Hepatocyte (in vitro differentiated cells): ENCODE data around the gene CCL1. TPM values are rescaled to one million over a fixed set of nuclear protein-coding genes. Genes with fewer than 3 reads are reported as not detected.

ENCODE experiments used
- DNase-seq: peaks from one replicate; pipeline ENCODE4 v3.0.0-alpha.2; 2016; ENCODE audit warnings: low spot score
- H2AFZ ChIP-seq: fragments of 200-600 bp; sonication (generic); 2 replicates; pipeline ENCODE4 v1.6.0; 2016; ENCODE audit warnings: antibody characterized with exemption, mild to moderate bottlenecking
- H3K27ac ChIP-seq: fragments of 200-600 bp; sonication (generic); 2 replicates; pipeline ENCODE4 v1.5.1; 2016; ENCODE audit warnings: mild to moderate bottlenecking
- H3K27me3 ChIP-seq: fragments of 200-600 bp; sonication (generic); 2 replicates; pipeline ENCODE4 v1.6.1; 2016
- H3K36me3 ChIP-seq: fragments of 200-600 bp; sonication (generic); replicated peaks from 2 replicates; pipeline ENCODE4 v1.5.1; 2016; ENCODE audit warnings: low read depth; ENCODE audit not compliant: insufficient read depth
- H3K4me1 ChIP-seq: fragments of 200-600 bp; sonication (generic); 2 replicates; pipeline ENCODE4 v1.5.1; 2016; ENCODE audit warnings: mild to moderate bottlenecking, moderate library complexity; ENCODE audit not compliant: insufficient read depth
- H3K4me2 ChIP-seq: fragments of 200-600 bp; sonication (generic); 2 replicates; pipeline ENCODE4 v1.6.0; 2016
- H3K4me3 ChIP-seq: fragments of 200-600 bp; sonication (generic); 2 replicates; pipeline ENCODE4 v1.5.1; 2016; ENCODE audit warnings: mild to moderate bottlenecking
- H3K79me2 ChIP-seq: fragments of 200-600 bp; sonication (generic); 2 replicates; pipeline ENCODE4 v1.6.0; 2017; ENCODE audit warnings: mild to moderate bottlenecking
- H3K9me2 ChIP-seq: fragments of 200-600 bp; sonication (generic); replicated peaks from 2 replicates; pipeline ENCODE4 v1.6.0; 2017; ENCODE audit warnings: mild to moderate bottlenecking; ENCODE audit not compliant: insufficient read depth
- H3K9me3 ChIP-seq: fragments of 200-600 bp; sonication (generic); 2 replicates; pipeline ENCODE4 v1.5.1; 2016; ENCODE audit warnings: low read depth, mild to moderate bottlenecking
- H4K20me1 ChIP-seq: fragments of 200-600 bp; sonication (generic); 2 replicates; pipeline ENCODE4 v1.6.0; 2016; ENCODE audit warnings: mild to moderate bottlenecking; ENCODE audit not compliant: insufficient read depth, poor library complexity, severe bottlenecking
- CTCF ChIP-seq: fragments of 200-600 bp; sonication (generic); IDR thresholded peaks from 2 replicates; pipeline ENCODE4 v1.5.1; 2016; ENCODE audit warnings: antibody characterized with exemption, mild to moderate bottlenecking; ENCODE audit not compliant: poor library complexity
- EZH2 ChIP-seq: fragments of 200-600 bp; sonication (generic); IDR thresholded peaks from 2 replicates; pipeline ENCODE4 v1.6.1; 2016; ENCODE audit warnings: antibody characterized with exemption, mild to moderate bottlenecking, borderline replicate concordance
- EZH2phosphoT487 ChIP-seq: fragments of 200-600 bp; sonication (generic); IDR thresholded peaks from one replicate; pipeline ENCODE4 v1.6.1; 2018; ENCODE audit warnings: antibody characterized with exemption, mild to moderate bottlenecking, low read depth, moderate library complexity; ENCODE audit not compliant: unreplicated experiment, severe bottlenecking
- WGBS: methylation state at CpG from one replicate; pipeline ENCODE4 v1.1.6; 2016; ENCODE audit warnings: low lambda C conversion rate; ENCODE audit errors: missing lambda C conversion rate; 5-methylcytosine and 5-hydroxymethylcytosine counted together
- polyA plus RNA-seq: library from polyadenylated mRNA; unstranded; fragments of >200 nt; fragmentation: Nextera tagmentation; extraction: Ambion mirVana; gene quantifications from 2 replicates; pipeline ENCODE4 v1.2.1, GENCODE V29; 2016
- total RNA-seq: library from RNA; depleted of rRNA; stranded (reverse); fragments of >200 nt; gene quantifications from 2 replicates; pipeline ENCODE4 v1.2.3, GENCODE V29; 2014

Gene CCL1
- total and polyA plus RNA-seq, 2 experiments from 2014 or later, result not detected

GRCh38 chr17:34383216-34383615 is 20.2 kb upstream of the CCL1 start:
- no peak overlapping the region for H3K4me2 ChIP-seq
- H3K79me2 ChIP-seq, result no peaks in the 10 kb centered on the region
- H3K9me3 ChIP-seq, result no peaks in the 10 kb centered on the region
- TF ChIP-seq CTCF, result no peak
- TF ChIP-seq EZH2, result no peak
- no peak for TF ChIP-seq EZH2phosphoT487
- H2AFZ ChIP-seq, result no peak overlapping the region
- H4K20me1 ChIP-seq, result no peaks in the 10 kb centered on the region
- no peaks in the 10 kb centered on the region for H3K4me1 ChIP-seq
- no peaks in the 10 kb centered on the region for H3K9me2 ChIP-seq
- H3K4me3 ChIP-seq, result no peak overlapping the region
- no peak for DNase-seq
- 68% methylated on average over 3 of the region's 3 CpGs for WGBS
- H3K27ac ChIP-seq, result no peak overlapping the region
- peaks cover 13% of the 10 kb centered on the region for H3K27me3 ChIP-seq
- no peaks in the 10 kb centered on the region for H3K36me3 ChIP-seq

- Histone ChIP-seq H2AFZ (no peak overlapping the region), H3K79me2 (no peaks in the 10 kb centered on the region), H3K27ac (no peak overlapping the region), H3K27me3 (peaks cover 13% of the 10 kb centered on the region), H4K20me1 (no peaks in the 10 kb centered on the region), H3K4me1 (no peaks in the 10 kb centered on the region), H3K36me3 (no peaks in the 10 kb centered on the region), H3K9me3 (no peaks in the 10 kb centered on the region), H3K4me2 (no peak overlapping the region), H3K9me2 (no peaks in the 10 kb centered on the region), H3K4me3 (no peak overlapping the region)
- no peak for TF ChIP-seq EZH2
- no peak for TF ChIP-seq EZH2phosphoT487
- TF ChIP-seq CTCF, result no peak
- 48% methylated on average over 7 of the region's 7 CpGs for WGBS
- no peak for DNase-seq
These were observed 19.6 kb upstream of the CCL1 start for GRCh38 chr17:34382621-34383124.

GRCh38 chr17:34379868-34380267 is 16.8 kb upstream of the CCL1 start:
- TF ChIP-seq CTCF (no peak), EZH2phosphoT487 (no peak), EZH2 (no peak)
- Histone ChIP-seq H2AFZ (no peak overlapping the region), H3K4me3 (no peak overlapping the region), H3K4me2 (no peak overlapping the region), H3K9me2 (no peaks in the 10 kb centered on the region), H3K9me3 (no peaks in the 10 kb centered on the region), H4K20me1 (no peaks in the 10 kb centered on the region), H3K4me1 (no peaks in the 10 kb centered on the region), H3K36me3 (no peaks in the 10 kb centered on the region), H3K27me3 (peaks cover 9% of the 10 kb centered on the region), H3K79me2 (no peaks in the 10 kb centered on the region), H3K27ac (no peak overlapping the region)
- 83% methylated on average over 5 of the region's 5 CpGs for WGBS
- no peak for DNase-seq
